ENCODE results near the gene CDC37L1. TPM values are rescaled to one million over a fixed set of nuclear protein-coding genes. Genes with fewer than 3 reads are reported as not detected.

CDC37L1 gene
- polyA plus RNA-seq, 1 of the 3 experiments (the other 2 are of a cell fraction) = 6.5 TPM

DNA sequence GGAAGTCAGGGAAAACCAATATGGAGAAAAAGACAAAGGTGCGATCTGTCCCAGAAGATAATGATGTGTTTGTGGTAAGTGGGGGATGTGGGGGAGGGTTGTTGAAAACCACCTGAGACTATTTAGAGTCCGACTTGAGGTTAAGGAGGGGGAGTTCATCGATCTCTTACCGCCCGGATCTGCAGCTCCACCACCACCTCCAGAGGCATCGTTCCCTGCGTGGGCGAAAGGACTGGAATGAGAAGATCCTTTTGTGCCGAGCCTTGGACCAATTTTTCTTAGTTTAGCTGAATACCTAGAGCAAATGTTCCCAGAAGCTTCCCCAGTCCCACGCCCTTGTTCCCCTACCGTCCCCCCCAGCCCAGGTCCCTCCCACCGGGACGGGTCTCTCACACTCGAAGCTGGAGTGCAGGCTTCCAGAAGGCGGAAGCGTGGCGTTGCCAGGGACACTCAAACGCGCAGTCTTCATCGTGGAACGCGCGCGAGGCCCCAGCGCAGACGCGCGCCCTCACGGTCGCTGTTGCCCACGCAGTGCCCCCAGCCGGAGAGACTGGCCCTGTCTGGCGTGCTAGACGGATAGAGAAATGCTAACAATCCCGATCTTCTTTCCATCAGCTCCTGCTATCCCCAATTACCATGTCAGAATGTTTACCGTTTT, 13.2 kb upstream of the CDC37L1 start, which contains the start of gene SPATA6L (continued):
- TF ChIP-seq, protein P1, sequence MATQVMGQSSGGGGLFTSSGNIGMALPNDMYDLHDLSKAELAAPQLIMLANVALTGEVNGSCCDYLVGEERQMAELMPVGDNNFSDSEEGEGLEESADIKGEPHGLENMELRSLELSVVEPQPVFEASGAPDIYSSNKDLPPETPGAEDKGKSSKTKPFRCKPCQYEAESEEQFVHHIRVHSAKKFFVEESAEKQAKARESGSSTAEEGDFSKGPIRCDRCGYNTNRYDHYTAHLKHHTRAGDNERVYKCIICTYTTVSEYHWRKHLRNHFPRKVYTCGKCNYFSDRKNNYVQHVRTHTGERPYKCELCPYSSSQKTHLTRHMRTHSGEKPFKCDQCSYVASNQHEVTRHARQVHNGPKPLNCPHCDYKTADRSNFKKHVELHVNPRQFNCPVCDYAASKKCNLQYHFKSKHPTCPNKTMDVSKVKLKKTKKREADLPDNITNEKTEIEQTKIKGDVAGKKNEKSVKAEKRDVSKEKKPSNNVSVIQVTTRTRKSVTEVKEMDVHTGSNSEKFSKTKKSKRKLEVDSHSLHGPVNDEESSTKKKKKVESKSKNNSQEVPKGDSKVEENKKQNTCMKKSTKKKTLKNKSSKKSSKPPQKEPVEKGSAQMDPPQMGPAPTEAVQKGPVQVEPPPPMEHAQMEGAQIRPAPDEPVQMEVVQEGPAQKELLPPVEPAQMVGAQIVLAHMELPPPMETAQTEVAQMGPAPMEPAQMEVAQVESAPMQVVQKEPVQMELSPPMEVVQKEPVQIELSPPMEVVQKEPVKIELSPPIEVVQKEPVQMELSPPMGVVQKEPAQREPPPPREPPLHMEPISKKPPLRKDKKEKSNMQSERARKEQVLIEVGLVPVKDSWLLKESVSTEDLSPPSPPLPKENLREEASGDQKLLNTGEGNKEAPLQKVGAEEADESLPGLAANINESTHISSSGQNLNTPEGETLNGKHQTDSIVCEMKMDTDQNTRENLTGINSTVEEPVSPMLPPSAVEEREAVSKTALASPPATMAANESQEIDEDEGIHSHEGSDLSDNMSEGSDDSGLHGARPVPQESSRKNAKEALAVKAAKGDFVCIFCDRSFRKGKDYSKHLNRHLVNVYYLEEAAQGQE (IDR thresholded peaks at IDR 0.05; ENCODE audit: low read depth, low read length) = no peak
- no peak for TF ChIP-seq USF2 (IDR thresholded peaks at IDR 0.05; ENCODE audit: borderline replicate concordance, low read depth, low read length)
- no peak for TF ChIP-seq MEF2A (IDR thresholded peaks at IDR 0.05; ENCODE audit: borderline replicate concordance, low read depth)
- peak; percentile 59 for TF ChIP-seq ELF1 (IDR thresholded peaks at IDR 0.05)

DNA sequence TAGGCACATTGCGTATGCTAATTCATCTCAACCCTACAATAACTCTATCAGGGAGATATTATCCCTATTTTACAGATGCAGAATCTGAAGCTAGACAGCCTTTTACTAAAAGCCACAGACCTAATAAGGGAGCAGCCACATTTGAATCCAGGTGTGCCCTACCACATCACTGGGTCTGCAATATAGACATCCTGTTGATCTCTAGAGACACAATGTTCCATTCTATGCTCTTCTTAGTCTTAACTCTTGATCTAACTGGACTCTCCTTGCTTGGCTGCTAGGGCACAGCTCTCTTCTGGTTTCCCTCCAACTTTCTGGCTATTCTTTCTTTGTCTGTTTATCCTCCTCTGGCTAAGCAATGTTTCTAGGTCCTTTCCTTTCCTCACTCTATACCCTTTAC, 11.7 kb upstream of the CDC37L1 start:
- ChIA-PET CTCF (interaction anchor here (0.8 kb wide), 1 partner anchor 13 kb away, joined by 3 read pairs; no protein-coding TSS in a partner anchor), POLR2A (no interaction called here)
- 0 out of 2 replicates have a peak, but pooled peaks cover 9% of the 10 kb centered on the region for H3K79me2 ChIP-seq (ENCODE audit: insufficient read depth)
- H3K4me2 ChIP-seq = no peak overlapping the region
- H3K4me1 ChIP-seq (ENCODE audit: control insufficient read depth in 1 of 2, insufficient read depth in 2 of 2, low read depth in 1 of 2, low read length in 1 of 2) = peaks cover 0 to 26% of the 10 kb centered on the region in 2 experiments; a peak in 3 of 4 replicates
- H3K9me2 ChIP-seq = no peaks in the 10 kb centered on the region
- no peak overlapping the region for H3K9ac ChIP-seq
- DNase-seq = no peak
- 100% methylated on average over 1 of the region's 1 CpG for WGBS (ENCODE audit: low lambda C conversion rate)
- H4K20me1 ChIP-seq (ENCODE audit: insufficient read depth) = no peaks in the 10 kb centered on the region
- TF ChIP-seq FOXM1 (IDR thresholded peaks at IDR 0.05; ENCODE audit: low read depth) (no peak), YY1 (IDR thresholded peaks at IDR 0.05; ENCODE audit: low read depth) (no peak), MXI1 (IDR thresholded peaks at IDR 0.05; ENCODE audit: low read depth, low read length) (no peak), FOSL2 (IDR thresholded peaks at IDR 0.05; ENCODE audit: borderline replicate concordance, low read depth) (no peak), CHD2 (IDR thresholded peaks at IDR 0.05; ENCODE audit: low read length, partially characterized antibody) (no peak), SIN3A (IDR thresholded peaks at IDR 0.05; ENCODE audit: borderline replicate concordance, low read depth, low read length) (no peak), TEAD4 (IDR thresholded peaks at IDR 0.05; ENCODE audit: borderline replicate concordance, insufficient read depth) (no peak), JUND (IDR thresholded peaks at IDR 0.05) (no peak), RFX5 (IDR thresholded peaks at IDR 0.05; ENCODE audit: low read length) (no peak), PBX3 (IDR thresholded peaks at IDR 0.05) (no peak), ELF1 (IDR thresholded peaks at IDR 0.05) (no peak), NRF1 (IDR thresholded peaks at IDR 0.05; ENCODE audit: low read depth, low read length) (no peak)
- TF ChIP-seq, protein P2, sequence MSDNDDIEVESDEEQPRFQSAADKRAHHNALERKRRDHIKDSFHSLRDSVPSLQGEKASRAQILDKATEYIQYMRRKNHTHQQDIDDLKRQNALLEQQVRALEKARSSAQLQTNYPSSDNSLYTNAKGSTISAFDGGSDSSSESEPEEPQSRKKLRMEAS (IDR thresholded peaks at IDR 0.05; ENCODE audit: low read depth) = no peak
- TF ChIP-seq, protein P3, sequence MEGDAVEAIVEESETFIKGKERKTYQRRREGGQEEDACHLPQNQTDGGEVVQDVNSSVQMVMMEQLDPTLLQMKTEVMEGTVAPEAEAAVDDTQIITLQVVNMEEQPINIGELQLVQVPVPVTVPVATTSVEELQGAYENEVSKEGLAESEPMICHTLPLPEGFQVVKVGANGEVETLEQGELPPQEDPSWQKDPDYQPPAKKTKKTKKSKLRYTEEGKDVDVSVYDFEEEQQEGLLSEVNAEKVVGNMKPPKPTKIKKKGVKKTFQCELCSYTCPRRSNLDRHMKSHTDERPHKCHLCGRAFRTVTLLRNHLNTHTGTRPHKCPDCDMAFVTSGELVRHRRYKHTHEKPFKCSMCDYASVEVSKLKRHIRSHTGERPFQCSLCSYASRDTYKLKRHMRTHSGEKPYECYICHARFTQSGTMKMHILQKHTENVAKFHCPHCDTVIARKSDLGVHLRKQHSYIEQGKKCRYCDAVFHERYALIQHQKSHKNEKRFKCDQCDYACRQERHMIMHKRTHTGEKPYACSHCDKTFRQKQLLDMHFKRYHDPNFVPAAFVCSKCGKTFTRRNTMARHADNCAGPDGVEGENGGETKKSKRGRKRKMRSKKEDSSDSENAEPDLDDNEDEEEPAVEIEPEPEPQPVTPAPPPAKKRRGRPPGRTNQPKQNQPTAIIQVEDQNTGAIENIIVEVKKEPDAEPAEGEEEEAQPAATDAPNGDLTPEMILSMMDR (IDR thresholded peaks at IDR 0.05) = no peak
- TF ChIP-seq, protein P1 (IDR thresholded peaks at IDR 0.05; ENCODE audit: low read depth, low read length) = no peak
- no peak overlapping the region for H3K27ac ChIP-seq (ENCODE audit: low read depth in 2 of 2, low read length in 1 of 2)
- H3K36me3 ChIP-seq (replicated peaks in 1 of 2; ENCODE audit: control insufficient read depth in 1 of 2, insufficient read depth in 2 of 2, low read length in 1 of 2) = no peaks in the 10 kb centered on the region
- H3K4me3 ChIP-seq (ENCODE audit: low read depth in 2 of 2, low read length in 1 of 2) = no peak overlapping the region
- no peaks in the 10 kb centered on the region for H3K27me3 ChIP-seq (ENCODE audit: insufficient read depth)
- H3F3A ChIP-seq (replicated peaks; ENCODE audit: insufficient read depth) = peaks cover 5% of the 10 kb centered on the region
- no peak overlapping the region for H2AFZ ChIP-seq (ENCODE audit: low read depth)
- H3K9me3 ChIP-seq = no peaks in the 10 kb centered on the region
